Measurements from ENCODE around the gene LRRC3C. TPM values are rescaled to one million over a fixed set of nuclear protein-coding genes. Genes with fewer than 3 reads are reported as not detected.
"Not testable (repeated sequence)": the region's sequence is repeated elsewhere in the genome, so short reads cannot be mapped to it uniquely, and the experiment has no call there.

The LRRC3C gene
- total RNA-seq, 6 experiments from 2014 or later: not detected

DNA sequence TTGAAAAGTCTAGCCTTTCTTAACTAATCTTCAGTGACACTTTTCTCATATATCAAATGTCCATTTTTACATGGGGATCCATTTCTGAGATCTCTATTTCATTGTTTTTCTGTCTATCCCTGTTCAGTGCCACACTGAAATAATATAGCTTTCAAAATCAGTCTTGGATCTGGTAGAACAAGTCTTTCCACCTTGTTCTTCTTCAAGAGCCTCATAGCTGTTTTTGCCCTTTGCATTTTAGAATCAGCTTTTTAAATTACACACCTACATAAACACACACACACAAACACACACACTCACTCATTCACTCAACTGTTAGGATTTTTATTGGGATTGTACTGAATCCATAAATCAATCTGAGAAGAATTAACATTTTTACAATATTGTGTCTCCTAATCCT, 28.3 kb upstream of the LRRC3C start:
- Mint-ChIP-seq H3K4me3 (no peak overlapping the region), H3K4me1 (ENCODE audit: low read depth) (no peaks in the 10 kb centered on the region), H3K9me3 (no peaks in the 10 kb centered on the region), H3K36me3 (ENCODE audit: low read depth) (no peaks in the 10 kb centered on the region), H3K27me3 (ENCODE audit: insufficient read depth) (peaks cover 15% of the 10 kb centered on the region), H3K27ac (no peak overlapping the region)
- TF ChIP-seq CTCF (IDR thresholded peaks at IDR 0.05): no peak
- DNase-seq: no peak

DNA sequence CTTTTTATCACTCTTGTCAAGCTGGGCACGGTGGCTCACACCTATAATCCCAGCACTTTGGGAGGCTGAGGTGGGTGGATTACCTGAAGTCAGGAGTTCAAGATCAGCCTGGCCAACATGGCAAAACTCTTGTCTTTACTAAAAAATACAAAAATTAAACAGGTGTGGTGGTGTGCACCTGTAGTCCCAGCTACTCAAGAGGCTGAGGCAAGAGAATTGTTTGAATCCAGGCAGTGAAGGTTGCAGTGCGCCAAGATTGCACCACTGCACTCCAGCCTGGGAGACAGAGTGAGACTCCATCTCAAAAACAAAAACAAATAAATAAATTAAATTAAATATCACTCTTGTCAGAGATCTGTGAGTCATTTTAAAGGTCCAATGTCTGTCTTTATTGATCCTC, 25.5 kb upstream of the LRRC3C start:
- not testable (repeated sequence) for H3K4me3 Mint-ChIP-seq; DNase-seq; H3K27me3 Mint-ChIP-seq (ENCODE audit: insufficient read depth); H3K27ac Mint-ChIP-seq; H3K9me3 Mint-ChIP-seq; H3K4me1 Mint-ChIP-seq (ENCODE audit: low read depth); H3K36me3 Mint-ChIP-seq (ENCODE audit: low read depth)

GRCh38 chr17:39903158-39903884, 24.2 kb upstream of the LRRC3C start:
- Mint-ChIP-seq H3K27me3 (ENCODE audit: insufficient read depth) (peaks cover 1% of the 10 kb centered on the region), H3K4me1 (ENCODE audit: low read depth) (no peaks in the 10 kb centered on the region), H3K36me3 (ENCODE audit: low read depth) (no peaks in the 10 kb centered on the region), H3K4me3 (no peak overlapping the region), H3K27ac (no peak overlapping the region), H3K9me3 (no peaks in the 10 kb centered on the region)
- no peak for TF ChIP-seq CTCF (IDR thresholded peaks at IDR 0.05)
- no peak for DNase-seq

GRCh38 chr17:39904990-39905288, 22.6 kb upstream of the LRRC3C start:
- TF ChIP-seq CTCF (IDR thresholded peaks at IDR 0.05): no peak
- Mint-ChIP-seq H3K9me3 (no peaks in the 10 kb centered on the region), H3K36me3 (ENCODE audit: low read depth) (no peaks in the 10 kb centered on the region), H3K27ac (no peak overlapping the region), H3K4me1 (ENCODE audit: low read depth) (no peaks in the 10 kb centered on the region), H3K4me3 (no peak overlapping the region), H3K27me3 (ENCODE audit: insufficient read depth) (peaks cover 1% of the 10 kb centered on the region; the same call in 1 of the 2 replicates)
- DNase-seq: no peak

- no peak for TF ChIP-seq CTCF (IDR thresholded peaks at IDR 0.05)
- Mint-ChIP-seq H3K27ac (no peak overlapping the region), H3K36me3 (ENCODE audit: low read depth) (peaks cover 3% of the 10 kb centered on the region; the same call in 1 of the 2 replicates), H3K27me3 (ENCODE audit: insufficient read depth) (peaks cover 1% of the 10 kb centered on the region), H3K9me3 (no peaks in the 10 kb centered on the region), H3K4me3 (no peak overlapping the region), H3K4me1 (ENCODE audit: low read depth) (no peaks in the 10 kb centered on the region)
- no peak for DNase-seq
These were observed 18.7 kb upstream of the LRRC3C start for GRCh38 chr17:39908789-39909352.

DNA sequence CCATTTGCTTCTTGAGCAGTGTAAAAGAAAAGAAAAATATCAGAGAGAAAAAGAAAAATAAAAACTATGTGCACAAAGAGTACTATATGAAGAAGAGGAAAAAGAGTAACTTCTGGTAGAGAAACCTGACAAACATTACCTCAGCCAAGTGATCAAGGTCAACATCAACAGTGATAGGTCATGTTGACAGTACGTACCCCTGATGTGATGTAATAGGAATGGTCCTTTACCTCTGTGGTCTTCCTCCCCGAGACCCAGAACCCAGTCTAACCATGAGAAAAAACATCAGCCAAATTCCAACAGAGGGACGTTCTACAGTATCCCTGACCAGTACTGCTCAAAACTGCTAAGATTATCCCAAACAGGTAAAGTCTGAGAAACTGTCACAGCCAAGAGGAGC, 13.5 kb upstream of the LRRC3C start:
- Mint-ChIP-seq H3K27ac (no peak overlapping the region), H3K4me3 (no peak overlapping the region), H3K9me3 (no peaks in the 10 kb centered on the region), H3K36me3 (ENCODE audit: low read depth) (peaks cover 12% of the 10 kb centered on the region; the same call in 1 of the 2 replicates), H3K4me1 (ENCODE audit: low read depth) (no peaks in the 10 kb centered on the region), H3K27me3 (ENCODE audit: insufficient read depth) (no peaks in the 10 kb centered on the region; the same call in 1 of the 2 replicates)
- no peak for TF ChIP-seq CTCF (IDR thresholded peaks at IDR 0.05)
- DNase-seq: no peak

Measured in HFFc6 (cell line).